ENCODE measurements around the gene SRRM1.

- no peak for TF ChIP-seq POLR2A (IDR thresholded peaks at IDR 0.05)
- TF ChIP-seq, protein P1, sequence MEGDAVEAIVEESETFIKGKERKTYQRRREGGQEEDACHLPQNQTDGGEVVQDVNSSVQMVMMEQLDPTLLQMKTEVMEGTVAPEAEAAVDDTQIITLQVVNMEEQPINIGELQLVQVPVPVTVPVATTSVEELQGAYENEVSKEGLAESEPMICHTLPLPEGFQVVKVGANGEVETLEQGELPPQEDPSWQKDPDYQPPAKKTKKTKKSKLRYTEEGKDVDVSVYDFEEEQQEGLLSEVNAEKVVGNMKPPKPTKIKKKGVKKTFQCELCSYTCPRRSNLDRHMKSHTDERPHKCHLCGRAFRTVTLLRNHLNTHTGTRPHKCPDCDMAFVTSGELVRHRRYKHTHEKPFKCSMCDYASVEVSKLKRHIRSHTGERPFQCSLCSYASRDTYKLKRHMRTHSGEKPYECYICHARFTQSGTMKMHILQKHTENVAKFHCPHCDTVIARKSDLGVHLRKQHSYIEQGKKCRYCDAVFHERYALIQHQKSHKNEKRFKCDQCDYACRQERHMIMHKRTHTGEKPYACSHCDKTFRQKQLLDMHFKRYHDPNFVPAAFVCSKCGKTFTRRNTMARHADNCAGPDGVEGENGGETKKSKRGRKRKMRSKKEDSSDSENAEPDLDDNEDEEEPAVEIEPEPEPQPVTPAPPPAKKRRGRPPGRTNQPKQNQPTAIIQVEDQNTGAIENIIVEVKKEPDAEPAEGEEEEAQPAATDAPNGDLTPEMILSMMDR (IDR thresholded peaks at IDR 0.05) = no peak
- no peak for TF ChIP-seq EP300 (IDR thresholded peaks at IDR 0.05)
- TF ChIP-seq POLR2AphosphoS5 (IDR thresholded peaks at IDR 0.05) = no peak
Measured at GRCh38 chr1:24683713-24684162, 40.6 kb downstream of the SRRM1 start.

Measured in upper lobe of left lung (tissue), 4 donors.